Large intestine (tissue), 3 donors: ENCODE results near the gene PRCD. TPM values are rescaled to one million over a fixed set of nuclear protein-coding genes. Genes with fewer than 3 reads are reported as not detected.
"Not testable (repeated sequence)": the region's sequence is repeated elsewhere in the genome, so short reads cannot be mapped to it uniquely, and the experiment has no call there.

ENCODE experiments used
- DNase-seq, 2 donors: peaks; one replicate each; pipeline versions ENCODE4 v3.0.0 to v3.0.0-alpha.2; 2013
- H3K27ac ChIP-seq: one replicate; pipeline ENCODE4 v1.5.1; 2013; ENCODE audit warnings: low read length
- H3K27me3 ChIP-seq: 2 replicates; pipeline ENCODE4 v1.6.1; 2013; ENCODE audit warnings: low read length; ENCODE audit not compliant: control insufficient read depth, insufficient read depth
- H3K36me3 ChIP-seq: 2 replicates; pipeline ENCODE4 v1.6.1; 2013; ENCODE audit warnings: low read length; ENCODE audit not compliant: control insufficient read depth, insufficient read depth
- H3K4me1 ChIP-seq: one replicate; pipeline ENCODE4 v1.6.1; 2013; ENCODE audit warnings: low read length; ENCODE audit not compliant: control insufficient read depth, insufficient read depth
- H3K4me3 ChIP-seq: one replicate; pipeline ENCODE4 v1.5.1; 2013; ENCODE audit warnings: low read length
- H3K9me3 ChIP-seq: one replicate; pipeline ENCODE4 v1.6.1; 2013; ENCODE audit warnings: mild to moderate bottlenecking, low read depth, low read length, moderate library complexity; ENCODE audit not compliant: control insufficient read depth
- WGBS: methylation state at CpG from one replicate; pipeline ENCODE4 v1.1.5; 2013; ENCODE audit warnings: low lambda C conversion rate; ENCODE audit not compliant: insufficient coverage; 5-methylcytosine and 5-hydroxymethylcytosine counted together
- polyA plus RNA-seq: library from polyadenylated mRNA; unstranded; fragments of 120-200 nt; gene quantifications from one replicate; pipeline ENCODE4 v1.2.1, GENCODE V29; 2013

PRCD gene
- polyA plus RNA-seq, 1 donor, result 4.7 TPM

GRCh38 chr17:76504117-76504516, 35.7 kb upstream of the PRCD start:
- 80% methylated on average over 2 of the region's 7 CpGs for WGBS
- Histone ChIP-seq H3K36me3 (no peaks in the 10 kb centered on the region), H3K27ac (no peak overlapping the region), H3K4me1 (peaks cover 37% of the 10 kb centered on the region), H3K4me3 (no peak overlapping the region), H3K9me3 (no peaks in the 10 kb centered on the region), H3K27me3 (no peaks in the 10 kb centered on the region)
- no peak for DNase-seq

- Histone ChIP-seq H3K4me3 (no peak overlapping the region), H3K27me3 (no peaks in the 10 kb centered on the region), H3K4me1 (peaks cover 22% of the 10 kb centered on the region), H3K27ac (no peak overlapping the region), H3K36me3 (no peaks in the 10 kb centered on the region), H3K9me3 (no peaks in the 10 kb centered on the region)
- no CpG with 5 or more reads among the region's 24 CpGs for WGBS
- DNase-seq, result peak; percentile 74 to 77
These were observed 33.2 kb upstream of the PRCD start for GRCh38 chr17:76506408-76507345.

GRCh38 chr17:76508472-76509063, 31.3 kb upstream of the PRCD start:
- DNase-seq, H3K27me3 ChIP-seq, H3K36me3 ChIP-seq, H3K4me3 ChIP-seq, H3K27ac ChIP-seq, H3K9me3 ChIP-seq, H3K4me1 ChIP-seq: not testable (repeated sequence)
- 90% methylated on average over 2 of the region's 14 CpGs for WGBS

- no CpG with 5 or more reads among the region's 9 CpGs for WGBS
- no peaks in the 10 kb centered on the region for H3K36me3 ChIP-seq
- no peaks in the 10 kb centered on the region for H3K27me3 ChIP-seq
- DNase-seq, result no peak
- H3K4me1 ChIP-seq, result peaks cover 10% of the 10 kb centered on the region
- no peaks in the 10 kb centered on the region for H3K9me3 ChIP-seq
- no peak overlapping the region for H3K4me3 ChIP-seq
- H3K27ac ChIP-seq, result no peak overlapping the region
These were observed 29.0 kb upstream of the PRCD start for GRCh38 chr17:76510831-76511244.

- Histone ChIP-seq H3K36me3 (no peaks in the 10 kb centered on the region), H3K4me3 (no peak overlapping the region), H3K9me3 (no peaks in the 10 kb centered on the region), H3K4me1 (peaks cover 5% of the 10 kb centered on the region), H3K27me3 (no peaks in the 10 kb centered on the region), H3K27ac (no peak overlapping the region)
- 67% methylated on average over 1 of the region's 13 CpGs for WGBS
- DNase-seq, result no peak
These were observed 28.0 kb upstream of the PRCD start for GRCh38 chr17:76511668-76512365.

- no CpG with 5 or more reads among the region's 22 CpGs for WGBS
- Histone ChIP-seq H3K27me3 (no peaks in the 10 kb centered on the region), H3K4me3 (no peak overlapping the region), H3K27ac (no peak overlapping the region), H3K4me1 (no peaks in the 10 kb centered on the region), H3K9me3 (no peaks in the 10 kb centered on the region), H3K36me3 (no peaks in the 10 kb centered on the region)
- DNase-seq, result no peak
These were observed 27.2 kb upstream of the PRCD start for GRCh38 chr17:76512366-76513305.

- H3K9me3 ChIP-seq, result no peaks in the 10 kb centered on the region
- no peaks in the 10 kb centered on the region for H3K27me3 ChIP-seq
- no CpG with 5 or more reads among the region's 6 CpGs for WGBS
- no peaks in the 10 kb centered on the region for H3K36me3 ChIP-seq
- no peaks in the 10 kb centered on the region for H3K4me1 ChIP-seq
- no peak for DNase-seq
- H3K27ac ChIP-seq, result no peak overlapping the region
- no peak overlapping the region for H3K4me3 ChIP-seq
These were observed 26.5 kb upstream of the PRCD start for GRCh38 chr17:76513306-76513692.

- H3K4me3 ChIP-seq, H3K27ac ChIP-seq, H3K27me3 ChIP-seq, H3K36me3 ChIP-seq, H3K9me3 ChIP-seq, H3K4me1 ChIP-seq, DNase-seq: not testable (repeated sequence)
- no CpG with 5 or more reads among the region's 6 CpGs for whole genome bisulfite sequencing
These were observed 25.5 kb upstream of the PRCD start for GRCh38 chr17:76514355-76514754.

- H3K27me3 ChIP-seq, result no peaks in the 10 kb centered on the region
- no peaks in the 10 kb centered on the region for H3K36me3 ChIP-seq
- H3K4me1 ChIP-seq, result no peaks in the 10 kb centered on the region
- WGBS, result no CpG with 5 or more reads among the region's 22 CpGs
- H3K27ac ChIP-seq, result peak overlapping the region; percentile 46
- no peak overlapping the region for H3K4me3 ChIP-seq
- peak in 1 of 2 donors; percentile 47 for DNase-seq
- no peaks in the 10 kb centered on the region for H3K9me3 ChIP-seq
These were observed 24.4 kb upstream of the PRCD start for GRCh38 chr17:76515274-76515949.
